ENCODE data around the gene CCDC170.
A peak's percentile ranks its signal among the peaks of the same experiment; 100 is the strongest.

The CCDC170 gene

GRCh38 chr6:151546941-151547659, 53.3 kb downstream of the CCDC170 start:
- DNase-seq: no peak

GRCh38 chr6:151548201-151548600, 54.4 kb downstream of the CCDC170 start:
- no peak for DNase-seq

- DNase-seq: no peak
Observed at GRCh38 chr6:151549790-151550189, 56.0 kb downstream of the CCDC170 start.

- DNase-seq: no peak
Observed at GRCh38 chr6:151550618-151551017, 56.8 kb downstream of the CCDC170 start.

DNA sequence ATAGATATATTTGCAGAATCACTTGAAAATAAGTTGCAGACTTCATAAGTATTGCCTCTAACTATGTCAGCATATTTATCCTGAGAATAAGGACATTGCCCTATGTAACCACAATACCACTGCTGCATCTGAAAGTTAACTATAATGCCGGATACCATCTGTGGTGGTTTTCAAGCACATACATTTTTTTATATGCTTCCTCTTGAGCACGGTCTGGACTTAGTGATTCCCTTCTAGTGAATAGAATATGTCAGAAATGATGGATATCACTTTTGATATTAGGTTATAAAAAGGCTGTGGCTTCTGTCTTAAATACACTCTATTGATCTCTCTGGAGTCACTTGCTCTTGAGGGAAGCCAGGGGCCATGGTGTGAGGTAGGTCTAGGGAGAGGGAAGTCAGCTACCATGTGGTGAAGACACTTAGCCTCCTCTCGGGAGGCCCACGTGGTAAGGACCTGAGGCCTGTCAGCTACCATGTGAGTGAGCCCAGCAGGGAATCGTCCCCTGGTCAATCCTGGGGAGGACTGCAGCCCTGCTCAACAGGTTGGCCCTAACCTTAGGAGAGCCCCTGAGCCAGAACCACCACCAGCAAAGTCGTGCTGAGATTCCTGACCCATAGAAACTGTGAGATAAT, 57.5 kb downstream of the CCDC170 start:
- DNase-seq: no peak

DNA sequence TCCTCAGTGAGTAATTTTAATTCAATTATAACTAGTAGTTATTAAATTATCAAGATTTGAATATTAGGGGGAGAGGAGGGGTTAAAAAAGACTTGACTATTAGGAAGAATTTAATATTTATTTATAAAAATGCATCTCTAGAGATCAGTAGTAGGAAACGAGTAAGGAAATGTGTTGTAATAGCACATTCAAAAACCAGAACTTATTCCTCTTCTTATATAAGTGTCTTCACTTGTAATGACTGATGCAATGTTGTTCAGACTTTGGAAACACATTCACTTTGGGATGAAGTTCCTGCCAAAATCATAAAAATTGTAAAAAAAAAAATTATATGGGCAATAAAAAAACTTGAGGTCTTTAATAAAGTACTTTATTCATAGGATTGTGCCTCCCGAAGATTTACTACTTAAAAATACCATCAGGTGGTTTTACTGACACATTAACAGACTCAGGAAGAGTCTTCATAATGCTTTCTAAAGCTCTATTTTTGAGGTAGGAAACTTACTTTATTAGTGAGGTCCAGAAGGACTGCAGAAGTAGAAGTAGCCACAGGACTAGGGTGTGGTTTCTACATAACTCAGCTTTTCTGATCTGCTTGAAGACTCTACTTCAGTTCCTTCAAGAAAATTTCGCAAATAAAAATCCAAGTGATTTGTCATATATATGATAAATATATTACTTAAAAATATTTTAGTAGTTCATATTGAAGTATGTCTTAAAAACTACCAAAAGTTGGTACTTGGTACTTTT, 59.8 kb downstream of the CCDC170 start:
- no peak for DNase-seq

- no peak for DNase-seq
Observed at GRCh38 chr6:151561238-151561637, 67.4 kb downstream of the CCDC170 start.

DNA sequence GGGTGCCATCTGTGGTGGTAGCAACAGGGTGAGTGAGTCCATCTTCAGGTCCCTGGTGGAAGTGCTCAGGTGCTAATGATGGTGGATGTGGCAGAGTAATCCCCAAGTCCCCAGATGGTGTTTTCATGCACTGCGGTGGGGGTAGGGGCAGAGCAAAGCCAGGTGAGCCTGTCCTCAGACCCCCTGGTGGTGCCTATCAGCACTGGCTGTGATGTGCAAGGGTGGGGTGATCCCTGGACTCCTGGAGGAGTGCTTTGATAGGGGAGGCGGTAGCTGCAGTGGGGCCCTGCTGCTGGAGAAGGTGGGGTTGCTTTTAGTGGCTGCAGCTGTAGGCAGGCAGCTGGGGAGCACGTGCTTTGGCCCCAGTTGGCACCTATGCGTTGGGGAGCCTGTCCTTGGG, 70.8 kb downstream of the CCDC170 start:
- DNase-seq: no peak

DNA sequence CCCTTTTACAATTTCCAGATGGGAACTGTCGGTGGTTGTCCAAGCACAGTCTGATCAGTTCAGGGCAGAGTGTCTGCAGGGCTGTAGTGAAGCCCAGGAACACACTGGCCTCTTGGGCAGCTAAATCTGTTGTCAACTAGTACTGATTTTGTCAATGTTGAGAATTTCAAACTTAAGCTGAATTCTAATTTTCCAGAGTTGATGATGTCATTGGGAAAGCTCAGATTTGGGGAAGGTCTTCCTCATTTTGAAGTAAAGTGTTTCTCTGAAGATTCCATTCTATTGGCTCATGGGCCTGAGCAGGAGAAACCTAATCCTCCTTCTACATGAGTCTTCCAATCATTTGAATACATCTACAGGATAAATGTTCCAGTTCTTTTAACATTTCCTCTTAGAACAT, 72.1 kb downstream of the CCDC170 start:
- no peak for DNase-seq

DNA sequence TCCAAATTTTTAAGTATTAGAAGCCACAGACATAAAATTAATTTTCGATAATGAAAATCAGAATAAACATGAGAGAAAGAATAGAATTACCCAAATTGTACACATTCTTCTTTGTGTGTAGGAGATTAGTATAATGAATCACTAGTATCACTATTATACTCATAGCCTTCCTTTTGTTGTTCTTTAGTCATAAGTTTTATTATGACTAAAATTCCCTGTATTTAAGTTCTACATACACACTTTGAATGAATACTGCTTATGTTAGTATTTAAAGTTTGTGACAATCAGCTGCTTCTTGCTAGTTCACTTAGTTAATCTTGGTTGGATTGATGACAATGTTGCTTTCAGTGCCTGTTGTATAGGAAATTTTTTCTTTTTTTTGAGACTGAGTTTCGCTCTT, 72.7 kb downstream of the CCDC170 start:
- no peak for DNase-seq

GRCh38 chr6:151576633-151577032, 82.8 kb downstream of the CCDC170 start:
- no peak for DNase-seq

DNA sequence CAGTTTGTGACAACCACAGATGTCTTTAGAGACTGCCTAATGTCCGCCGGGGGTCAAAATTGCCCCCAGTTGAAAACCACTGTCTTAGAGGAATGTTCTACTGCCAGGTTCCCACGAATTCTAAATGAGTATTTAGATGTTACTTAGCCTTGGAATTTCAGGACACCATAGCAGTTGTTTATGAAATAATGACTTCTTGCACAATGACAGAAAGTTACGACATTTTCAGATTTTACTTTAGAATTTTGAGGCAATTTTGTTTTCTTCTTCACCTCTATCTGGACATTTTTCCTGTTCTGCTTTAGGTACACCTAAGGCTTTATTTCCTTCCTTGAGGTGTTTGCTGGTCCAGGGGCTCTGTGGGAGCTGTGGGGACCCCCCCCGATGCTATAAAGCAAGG, 83.4 kb downstream of the CCDC170 start:
- DNase-seq: no peak

DNA sequence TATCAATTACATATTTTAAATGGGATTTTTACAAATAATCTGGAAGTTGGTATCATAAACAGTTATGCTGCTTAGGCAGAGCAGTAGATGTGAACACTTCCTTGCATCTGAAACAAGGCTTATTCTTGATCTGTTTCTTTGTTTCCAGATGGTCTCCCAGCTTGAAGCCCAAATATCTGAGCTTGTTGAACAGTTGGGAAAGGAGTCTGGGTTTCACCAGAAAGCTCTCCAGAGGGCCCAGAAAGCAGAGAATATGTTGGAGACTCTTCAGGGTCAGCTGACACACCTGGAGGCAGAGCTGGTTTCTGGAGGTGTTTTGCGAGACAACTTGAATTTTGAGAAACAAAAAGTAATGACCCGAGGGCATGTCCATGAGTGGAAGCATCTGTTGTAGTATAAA, 91.9 kb downstream of the CCDC170 start:
- no peak for DNase-seq

DNA sequence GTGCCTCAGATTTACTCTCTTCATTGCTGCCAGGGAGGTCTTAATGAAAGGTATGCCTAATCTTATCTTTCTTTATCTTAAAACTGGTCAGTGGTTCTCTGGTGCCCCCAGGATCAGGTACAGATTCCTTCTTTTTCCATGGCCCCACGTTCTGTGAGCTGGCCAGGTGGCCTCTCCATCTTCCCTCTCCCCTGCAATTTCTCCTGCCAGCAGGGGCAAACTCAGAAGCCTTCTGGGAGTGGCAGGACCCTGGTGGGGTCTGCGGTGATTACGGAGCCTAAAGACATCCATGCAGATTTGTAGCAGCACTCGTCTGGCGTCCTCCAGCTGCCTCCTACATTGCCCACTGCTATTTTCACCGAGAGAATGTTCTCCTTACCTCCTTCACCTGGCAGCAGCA, 95.8 kb downstream of the CCDC170 start:
- DNase-seq: no peak

DNA sequence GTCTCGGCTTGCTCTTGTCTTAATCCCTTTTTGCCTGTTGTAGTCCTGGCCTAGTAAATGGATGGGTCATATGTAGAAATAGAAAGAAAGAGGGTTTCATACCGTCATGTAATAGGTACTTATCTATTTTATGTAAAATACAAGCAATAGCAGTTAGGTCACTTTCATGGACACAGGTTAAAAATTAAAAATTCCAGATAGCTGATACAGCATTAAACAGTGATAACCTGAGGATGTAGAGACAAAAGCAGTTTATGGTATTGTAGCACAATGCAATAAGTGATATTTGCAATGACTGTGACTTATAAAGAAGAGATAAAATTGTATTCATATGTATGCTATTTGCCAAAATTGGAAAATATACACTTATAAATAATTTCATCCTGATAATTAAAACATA, 96.9 kb downstream of the CCDC170 start:
- no peak for DNase-seq

- DNase-seq: no peak
Observed at GRCh38 chr6:151592449-151593159, 98.8 kb downstream of the CCDC170 start.

GRCh38 chr6:151609146-151609902, 115.5 kb downstream of the CCDC170 start:
- peak; percentile 49 for DNase-seq

DNA sequence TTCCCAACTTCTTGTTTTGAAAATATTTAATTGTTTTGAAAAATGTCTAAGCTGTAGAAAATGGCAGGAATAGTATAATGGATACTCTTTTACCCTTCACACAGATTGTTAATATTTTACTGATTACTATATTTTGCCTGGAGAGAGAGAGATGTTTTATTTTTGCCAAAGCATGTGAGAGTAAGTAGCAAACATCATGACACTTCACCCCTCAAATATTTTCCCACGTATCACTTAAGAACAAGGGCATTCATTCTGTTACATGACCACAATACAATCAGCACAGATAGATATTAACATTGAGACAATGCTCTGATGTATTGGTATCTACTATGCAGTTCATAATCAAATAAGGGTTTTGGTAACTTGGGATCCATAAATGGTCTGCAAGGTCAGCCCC, 116.5 kb downstream of the CCDC170 start:
- DNase-seq: no peak

GRCh38 chr6:151614630-151615029, 120.8 kb downstream of the CCDC170 start:
- DNase-seq: no peak

GRCh38 chr6:151616091-151616513, 122.3 kb downstream of the CCDC170 start:
- DNase-seq: no peak

GRCh38 chr6:151616600-151616999, 122.8 kb downstream of the CCDC170 start:
- DNase-seq: no peak

- no peak for DNase-seq
Observed at GRCh38 chr6:151617539-151617938, 123.7 kb downstream of the CCDC170 start.
